Putamen (tissue), 1 donor: ENCODE data around the gene GALNT9.
"Not testable (repeated sequence)": the region's sequence is repeated elsewhere in the genome, so short reads cannot be mapped to it uniquely, and the experiment has no call there.

ENCODE experiments used
- DNase-seq: peaks from one replicate; pipeline ENCODE4 v3.0.0-alpha.2; 2016; ENCODE audit warnings: low spot score

GALNT9 gene

DNA sequence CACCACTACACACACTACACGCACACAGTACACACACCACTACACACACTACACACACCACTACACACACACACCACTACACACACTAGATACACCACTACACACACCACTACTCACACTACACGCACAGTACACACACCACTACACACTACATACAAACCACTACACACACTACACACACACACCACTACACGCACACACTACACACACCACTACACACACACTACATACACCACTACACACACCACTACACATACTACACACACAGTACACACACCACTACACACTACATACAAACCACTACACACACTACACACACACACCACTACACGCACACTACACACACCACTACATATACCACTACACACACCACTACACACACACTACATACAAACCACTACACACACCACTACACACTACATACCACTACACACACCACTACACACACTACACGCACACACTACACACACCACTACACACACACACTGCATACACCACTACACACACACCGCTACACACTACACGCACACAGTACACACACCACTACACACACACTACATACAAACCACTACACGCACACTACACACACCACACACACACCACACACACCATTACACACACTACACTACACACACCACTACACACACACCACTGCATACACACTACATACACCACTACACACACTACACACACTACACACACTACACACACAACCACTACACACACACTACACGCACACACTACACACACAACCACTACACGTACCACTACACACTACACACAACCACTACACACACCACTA lies 173.4 kb downstream of the GALNT9 start:
- DNase-seq: no peak

GRCh38 chr12:132154941-132155770 lies 174.2 kb downstream of the GALNT9 start:
- DNase-seq: no peak

DNA sequence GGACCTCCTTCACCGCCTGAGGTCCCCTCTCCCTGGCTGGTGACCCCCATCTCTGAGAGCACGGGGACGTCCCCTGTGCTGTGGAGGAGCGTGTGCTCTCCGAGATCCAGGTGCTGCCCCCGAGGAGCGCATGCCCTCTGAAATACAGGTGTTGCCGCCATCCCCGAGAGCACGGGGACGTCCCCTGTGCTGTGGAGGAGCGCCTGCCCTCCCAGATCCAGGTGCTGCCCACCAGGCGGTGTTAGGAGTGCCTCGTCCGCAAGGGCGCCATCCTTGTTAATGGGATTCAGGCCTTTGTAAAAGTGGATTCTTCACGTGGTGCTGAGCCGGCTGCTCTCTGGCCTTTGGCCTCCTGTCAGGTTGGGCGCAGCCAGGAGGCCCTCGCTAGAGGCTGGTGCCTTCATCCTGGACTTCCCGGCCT lies 175.0 kb downstream of the GALNT9 start:
- DNase-seq: no peak

GRCh38 chr12:132153501-132154340 lies 175.7 kb downstream of the GALNT9 start:
- DNase-seq: no peak

DNA sequence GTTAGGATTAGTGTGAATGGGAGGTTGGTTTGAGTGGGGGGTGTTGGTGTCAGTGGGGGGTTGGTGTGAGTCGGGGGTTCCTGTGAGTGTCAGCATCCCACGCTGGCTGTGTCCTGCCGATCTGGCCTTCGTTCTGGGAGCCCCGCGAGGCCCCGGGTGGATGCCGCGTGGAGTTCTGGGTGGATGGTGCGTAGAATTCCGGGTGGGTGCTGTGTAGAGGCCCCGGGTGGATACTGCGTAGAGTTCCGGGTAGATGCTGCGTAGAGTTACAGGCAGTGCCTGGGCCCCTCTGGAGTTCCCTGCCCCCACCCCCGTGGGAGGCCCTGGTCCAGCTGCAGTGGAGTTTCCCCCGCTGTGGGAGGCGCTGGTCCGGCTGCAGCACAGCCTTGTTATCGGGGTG lies 176.4 kb downstream of the GALNT9 start:
- no peak for DNase-seq

GRCh38 chr12:132152411-132152821 lies 177.0 kb downstream of the GALNT9 start:
- DNase-seq: no peak

DNA sequence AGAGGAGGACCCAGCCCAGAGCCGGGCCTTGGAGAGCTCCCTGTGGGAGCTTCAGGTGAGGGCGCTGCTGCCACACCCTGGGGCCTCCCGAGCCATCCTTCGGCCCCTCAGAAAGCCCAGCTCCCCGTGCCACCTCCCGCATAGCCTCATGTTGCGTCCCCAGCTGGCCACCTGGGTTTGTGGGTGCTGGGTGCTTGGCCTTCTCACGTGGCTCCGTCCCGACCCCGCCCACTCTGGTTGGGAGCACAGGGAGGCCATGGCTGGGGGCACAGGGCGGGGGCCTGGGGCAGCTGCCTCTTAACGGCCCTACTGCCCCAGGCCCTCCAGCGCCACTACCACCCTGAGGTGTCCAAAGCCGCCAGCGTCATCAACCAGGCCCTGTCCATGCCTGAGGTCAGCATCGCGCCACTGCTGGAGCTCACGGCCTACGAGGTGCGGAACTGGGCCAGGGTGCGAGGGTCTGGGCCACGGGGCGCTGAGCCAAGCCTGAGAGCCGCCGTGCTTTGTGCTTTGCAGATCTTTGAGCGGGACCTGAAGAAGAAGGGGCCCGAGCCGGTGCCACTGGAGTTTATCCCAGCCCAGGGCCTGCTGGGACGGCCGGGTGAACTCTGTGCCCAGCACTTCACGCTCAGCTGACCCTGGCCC lies 177.5 kb downstream of the GALNT9 start:
- DNase-seq: no peak

DNA sequence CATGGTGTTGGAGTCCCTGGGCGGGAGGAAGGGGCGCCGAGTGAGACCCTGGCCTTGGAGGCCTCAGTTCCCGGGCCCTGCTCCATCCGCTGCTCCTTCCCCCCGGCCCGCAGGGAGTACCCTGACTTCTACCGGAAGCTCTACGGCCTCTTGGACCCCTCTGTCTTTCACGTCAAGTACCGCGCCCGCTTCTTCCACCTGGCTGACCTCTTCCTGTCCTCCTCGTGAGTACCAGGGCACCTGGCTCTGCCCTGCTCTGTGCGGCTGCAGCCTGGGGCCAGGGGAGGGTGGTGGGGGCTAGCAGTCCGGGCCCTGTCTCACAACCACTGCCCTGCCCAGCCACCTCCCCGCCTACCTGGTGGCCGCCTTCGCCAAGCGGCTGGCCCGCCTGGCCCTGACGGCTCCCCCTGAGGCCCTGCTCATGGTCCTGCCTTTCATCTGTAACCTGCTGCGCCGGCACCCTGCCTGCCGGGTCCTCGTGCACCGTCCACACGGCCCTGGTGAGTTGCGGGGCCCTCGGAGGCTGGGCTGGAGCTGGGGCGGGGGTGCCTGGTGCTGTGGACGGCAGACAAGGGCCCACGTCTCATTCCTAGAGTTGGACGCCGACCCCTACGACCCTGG lies 178.1 kb downstream of the GALNT9 start:
- DNase-seq: no peak

DNA sequence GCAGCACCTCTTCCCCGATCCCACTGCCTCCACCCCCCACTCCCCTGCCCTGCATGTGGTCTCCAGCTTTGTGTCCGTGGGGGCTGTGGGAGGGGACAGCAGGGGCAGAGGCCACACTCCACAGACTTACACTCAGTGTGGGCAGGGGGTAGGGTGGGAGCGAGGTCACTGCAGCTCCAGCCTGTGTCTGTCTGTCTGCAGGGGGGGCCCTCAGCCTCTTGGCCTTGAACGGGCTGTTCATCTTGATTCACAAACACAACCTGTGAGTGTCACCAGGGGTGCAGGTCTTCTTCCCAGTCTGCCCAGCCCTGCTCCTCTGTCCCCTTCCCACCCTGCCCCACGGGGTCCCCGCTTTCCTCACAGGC lies 178.6 kb downstream of the GALNT9 start:
- no peak for DNase-seq

- DNase-seq: not testable (repeated sequence)
Measured at GRCh38 chr12:132149526-132149925, 179.9 kb downstream of the GALNT9 start.

DNA sequence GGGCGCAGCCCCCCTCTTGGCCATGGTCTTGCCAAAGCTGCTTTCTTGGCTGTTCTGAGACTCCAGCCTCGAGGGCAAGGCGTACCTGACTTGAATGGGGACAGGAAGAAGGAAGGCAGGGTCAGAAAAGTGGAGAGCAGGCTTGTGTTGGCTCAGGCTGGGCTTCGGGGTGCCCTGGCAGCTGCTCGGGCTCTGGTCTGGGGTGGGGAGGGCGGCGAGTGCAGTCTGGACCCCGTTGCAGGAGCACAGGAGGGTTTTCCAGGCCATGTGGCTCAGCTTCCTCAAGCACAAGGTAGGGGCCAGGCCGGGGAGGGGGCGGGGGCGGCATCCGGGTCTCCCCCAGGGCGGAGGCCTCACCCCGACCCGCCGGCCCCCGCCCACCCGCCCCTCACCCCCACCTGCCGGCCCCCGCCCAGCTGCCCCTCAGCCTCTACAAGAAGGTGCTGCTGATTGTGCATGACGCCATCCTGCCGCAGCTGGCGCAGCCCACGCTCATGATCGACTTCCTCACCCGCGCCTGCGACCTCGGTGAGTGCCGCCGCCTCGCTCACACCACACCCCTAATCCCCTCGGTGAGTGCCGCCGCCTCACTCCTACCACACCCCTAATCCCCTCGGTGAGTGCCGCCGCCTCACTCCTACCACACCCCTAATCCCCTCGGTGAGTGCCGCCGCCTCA lies 180.9 kb downstream of the GALNT9 start:
- no peak for DNase-seq

- DNase-seq: no peak
Measured at GRCh38 chr12:132147423-132148367, 181.7 kb downstream of the GALNT9 start.

GRCh38 chr12:132146772-132147422 lies 182.5 kb downstream of the GALNT9 start:
- no peak for DNase-seq
